Thoracic aorta (tissue), 2 donors: ENCODE results near the gene HBA2. TPM values are rescaled to one million over a fixed set of nuclear protein-coding genes. Genes with fewer than 3 reads are reported as not detected.

Experiments used
- ATAC-seq: fragments of 150-250 bp; one replicate; pipeline ENCODE4 v1.8.0; 2017; ENCODE audit warnings: low read depth; ENCODE audit not compliant: insufficient number of reproducible peaks, low FRiP score
- DNase-seq: peaks from one replicate; pipeline ENCODE4 v3.0.0-alpha.2; 2020; ENCODE audit warnings: low spot score
- H3K27ac ChIP-seq, 2 donors: fragments of 200-600 bp; sonication (generic); 1 replicate in 1 of 2; 2 replicates in 1 of 2; pipeline ENCODE4 v1.5.1; 2016; ENCODE audit warnings: mild to moderate bottlenecking in 2 of 2, moderate library complexity in 2 of 2
- H3K27me3 ChIP-seq: fragments of 200-600 bp; sonication (generic); replicated peaks from 2 replicates; pipeline ENCODE4 v1.6.0; 2016; ENCODE audit warnings: mild to moderate bottlenecking; ENCODE audit not compliant: insufficient read depth
- H3K36me3 ChIP-seq: fragments of 200-600 bp; sonication (generic); one replicate; pipeline ENCODE4 v1.5.1; 2016
- H3K4me1 ChIP-seq, 2 donors: fragments of 200-600 bp; sonication (generic); 1 replicate in 1 of 2; 2 replicates in 1 of 2; pipeline versions ENCODE4 v1.5.1 to v1.6.0; 2016; ENCODE audit warnings: low read depth in 2 of 2, mild to moderate bottlenecking in 1 of 2; ENCODE audit not compliant: control insufficient read depth in 1 of 2
- H3K4me3 ChIP-seq: fragments of 200-600 bp; sonication (generic); 2 replicates; pipeline ENCODE4 v1.5.1; 2016; ENCODE audit warnings: mild to moderate bottlenecking
- H3K9me3 ChIP-seq: fragments of 200-600 bp; sonication (generic); 2 replicates; pipeline ENCODE4 v1.5.1; 2016
- total RNA-seq, 2 donors: library from RNA; depleted of rRNA; stranded (reverse); fragments of >200 nt; gene quantifications; one replicate each; pipeline versions ENCODE4 v1.1.0 to v1.2.3, GENCODE V29; 2016
- TF ChIP-seq, protein P1 (sequence below): fragments of 200-600 bp; sonication (generic); IDR thresholded peaks from one replicate; pipeline ENCODE4 v1.5.1; 2019; ENCODE audit warnings: antibody characterized with exemption

The HBA2 gene
- total RNA-seq, 2 donors from 2014 or later: 47.9 to 433 TPM

DNA sequence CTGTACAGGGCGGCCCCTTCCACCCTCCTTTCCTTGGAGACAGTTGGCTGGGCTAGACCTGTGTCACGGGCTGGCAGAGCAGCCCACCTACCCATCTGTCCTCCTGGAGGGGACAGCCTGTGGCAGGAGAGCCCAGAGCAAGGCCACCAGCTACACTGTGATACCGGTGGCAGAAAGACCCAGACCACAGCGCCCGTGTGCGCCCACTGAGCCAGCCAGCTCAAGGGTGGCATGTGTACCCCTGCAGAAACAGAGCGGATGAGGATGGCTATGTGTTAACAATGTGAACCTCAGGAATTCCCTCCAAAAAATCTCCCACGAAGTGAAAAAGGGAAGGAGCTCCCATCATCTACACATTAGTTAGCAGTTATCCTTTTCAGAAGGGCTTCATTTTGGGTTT is 14.7 kb downstream of the HBA2 start:
- no peak for DNase-seq
- no peaks in the 10 kb centered on the region for H3K27me3 ChIP-seq
- no peaks in the 10 kb centered on the region for H3K9me3 ChIP-seq
- H3K36me3 ChIP-seq: peaks cover 46% of the 10 kb centered on the region
- no peak overlapping the region for H3K4me3 ChIP-seq
- TF ChIP-seq, protein P1, sequence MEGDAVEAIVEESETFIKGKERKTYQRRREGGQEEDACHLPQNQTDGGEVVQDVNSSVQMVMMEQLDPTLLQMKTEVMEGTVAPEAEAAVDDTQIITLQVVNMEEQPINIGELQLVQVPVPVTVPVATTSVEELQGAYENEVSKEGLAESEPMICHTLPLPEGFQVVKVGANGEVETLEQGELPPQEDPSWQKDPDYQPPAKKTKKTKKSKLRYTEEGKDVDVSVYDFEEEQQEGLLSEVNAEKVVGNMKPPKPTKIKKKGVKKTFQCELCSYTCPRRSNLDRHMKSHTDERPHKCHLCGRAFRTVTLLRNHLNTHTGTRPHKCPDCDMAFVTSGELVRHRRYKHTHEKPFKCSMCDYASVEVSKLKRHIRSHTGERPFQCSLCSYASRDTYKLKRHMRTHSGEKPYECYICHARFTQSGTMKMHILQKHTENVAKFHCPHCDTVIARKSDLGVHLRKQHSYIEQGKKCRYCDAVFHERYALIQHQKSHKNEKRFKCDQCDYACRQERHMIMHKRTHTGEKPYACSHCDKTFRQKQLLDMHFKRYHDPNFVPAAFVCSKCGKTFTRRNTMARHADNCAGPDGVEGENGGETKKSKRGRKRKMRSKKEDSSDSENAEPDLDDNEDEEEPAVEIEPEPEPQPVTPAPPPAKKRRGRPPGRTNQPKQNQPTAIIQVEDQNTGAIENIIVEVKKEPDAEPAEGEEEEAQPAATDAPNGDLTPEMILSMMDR: no peak
- no peaks in the 10 kb centered on the region for H3K4me1 ChIP-seq
- H3K27ac ChIP-seq: no peak overlapping the region
- ATAC-seq: no peak

DNA sequence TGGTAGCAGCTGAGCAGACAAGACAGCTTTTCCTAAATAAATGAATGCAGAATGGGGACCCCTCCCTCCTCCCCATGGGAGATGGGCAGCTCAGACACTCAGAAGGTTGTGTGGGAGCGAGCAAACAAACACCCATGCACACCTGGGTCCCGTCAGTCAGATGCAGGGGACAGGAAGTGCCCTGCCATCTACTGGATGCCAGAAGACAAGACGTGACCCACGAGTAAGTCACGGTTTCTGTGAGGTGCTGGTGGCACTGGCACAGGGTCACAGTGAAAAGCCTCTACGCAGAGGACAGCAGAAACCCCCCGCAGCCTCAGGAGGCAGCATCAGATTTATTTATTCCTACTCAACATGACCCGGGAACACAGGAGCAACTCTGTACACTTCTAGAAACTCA is 16.0 kb downstream of the HBA2 start:
- peaks cover 59% of the 10 kb centered on the region for H3K36me3 ChIP-seq
- no peak overlapping the region for H3K4me3 ChIP-seq
- H3K27me3 ChIP-seq: no peaks in the 10 kb centered on the region
- TF ChIP-seq, protein P1: no peak
- no peaks in the 10 kb centered on the region for H3K9me3 ChIP-seq
- no peak overlapping the region for H3K27ac ChIP-seq
- no peak for DNase-seq
- no peaks in the 10 kb centered on the region for H3K4me1 ChIP-seq
- ATAC-seq: no peak

DNA sequence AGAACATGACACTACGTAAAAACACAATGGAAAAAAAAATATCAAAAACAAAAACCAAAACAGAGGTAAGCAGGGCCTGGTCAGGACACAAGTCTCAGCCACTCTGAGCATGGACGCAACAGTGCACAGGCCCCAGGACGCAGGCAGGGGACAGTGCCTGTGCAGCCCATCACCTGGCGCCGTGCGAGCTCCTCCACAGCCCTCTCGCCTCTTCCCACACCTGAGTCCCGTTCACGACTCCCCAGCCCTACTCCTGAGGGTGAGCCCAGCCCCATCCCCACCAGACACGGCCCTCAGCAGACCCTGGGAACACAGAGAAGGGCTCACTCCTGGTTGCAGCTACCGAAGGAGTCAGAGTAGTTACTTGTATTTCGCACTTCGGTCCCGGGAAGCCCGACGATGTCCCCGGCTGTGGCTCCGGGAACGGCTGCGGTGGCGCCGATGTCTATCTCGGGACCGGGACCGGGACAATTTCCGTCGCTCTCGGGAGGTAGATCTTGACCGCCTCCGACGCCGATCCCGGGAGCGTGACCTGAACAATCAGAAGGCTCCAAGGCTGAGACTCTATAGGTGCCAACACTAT is 17.0 kb downstream of the HBA2 start:
- H3K27me3 ChIP-seq: no peaks in the 10 kb centered on the region
- H3K36me3 ChIP-seq: peaks cover 69% of the 10 kb centered on the region
- no peak overlapping the region for H3K27ac ChIP-seq
- ATAC-seq: no peak
- no peak overlapping the region for H3K4me3 ChIP-seq
- no peaks in the 10 kb centered on the region for H3K4me1 ChIP-seq
- TF ChIP-seq, protein P1: no peak
- H3K9me3 ChIP-seq: no peaks in the 10 kb centered on the region
- DNase-seq: no peak

DNA sequence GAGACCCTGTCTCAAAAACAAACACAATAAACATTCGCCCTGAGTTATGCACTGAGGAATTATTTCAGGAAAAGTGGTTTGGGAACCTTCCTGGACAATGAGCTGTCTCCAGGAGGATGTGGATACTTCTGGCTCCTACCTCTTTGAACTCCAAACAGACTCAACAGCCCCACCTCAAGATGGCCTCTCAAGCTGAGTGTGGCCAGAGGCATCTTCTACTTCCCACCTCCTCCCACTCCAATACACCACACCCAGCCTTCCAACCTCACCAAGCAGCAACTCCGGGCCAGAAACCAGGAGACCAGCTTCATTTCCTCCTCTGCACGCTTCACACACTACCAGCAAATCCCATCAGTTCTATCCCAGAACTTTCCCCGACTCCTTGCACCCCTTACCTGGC is 19.2 kb downstream of the HBA2 start:
- Histone ChIP-seq H3K27me3 (no peaks in the 10 kb centered on the region), H3K9me3 (no peaks in the 10 kb centered on the region), H3K27ac (no peak overlapping the region), H3K4me3 (no peak overlapping the region), H3K4me1 (no peaks in the 10 kb centered on the region), H3K36me3 (peaks cover 87% of the 10 kb centered on the region)
- TF ChIP-seq, protein P1: no peak
- no peak for ATAC-seq
- no peak for DNase-seq

DNA sequence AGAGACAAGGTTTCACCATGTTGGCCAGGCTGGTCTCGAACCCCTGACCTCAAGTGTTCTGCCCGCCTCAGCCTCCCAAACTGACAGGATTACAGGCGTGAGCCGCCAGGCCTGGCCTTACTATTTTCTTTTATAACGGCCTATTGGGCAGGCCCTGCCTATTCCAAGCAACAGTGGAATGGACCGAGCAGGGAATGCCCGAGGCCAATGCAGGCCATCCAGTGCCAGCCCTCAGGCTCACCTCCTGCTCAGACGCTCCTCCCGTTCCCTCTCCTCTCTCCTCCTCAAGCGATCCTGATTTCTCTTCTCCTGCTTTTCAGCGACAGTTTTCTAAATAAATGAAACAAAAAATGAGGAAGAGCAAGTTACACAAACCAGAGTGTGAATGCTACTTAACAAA is 20.0 kb downstream of the HBA2 start:
- Histone ChIP-seq H3K27me3 (no peaks in the 10 kb centered on the region), H3K4me1 (no peaks in the 10 kb centered on the region), H3K4me3 (no peak overlapping the region), H3K36me3 (peaks cover 90% of the 10 kb centered on the region), H3K9me3 (no peaks in the 10 kb centered on the region), H3K27ac (no peak overlapping the region)
- TF ChIP-seq, protein P1: no peak
- no peak for DNase-seq
- no peak for ATAC-seq
